Pons (tissue), 1 donor: ENCODE measurements around the gene BANF1.

Experiments
- DNase-seq: peaks from one replicate; pipeline ENCODE4 v3.0.0-alpha.2; 2016; ENCODE audit warnings: low spot score

Gene BANF1

GRCh38 chr11:66039765-66040164 is 37.5 kb downstream of the BANF1 start:
- no peak for DNase-seq

GRCh38 chr11:66042227-66042995 is 40.1 kb downstream of the BANF1 start:
- no peak for DNase-seq

GRCh38 chr11:66042996-66043906 is 40.9 kb downstream of the BANF1 start:
- no peak for DNase-seq

GRCh38 chr11:66044757-66045156 is 42.5 kb downstream of the BANF1 start:
- no peak for DNase-seq

GRCh38 chr11:66045177-66045639 is 42.9 kb downstream of the BANF1 start:
- peak; percentile 71 for DNase-seq

GRCh38 chr11:66046901-66047300 is 44.6 kb downstream of the BANF1 start:
- DNase-seq, result no peak

- no peak for DNase-seq
Measured at GRCh38 chr11:66047541-66048365, 45.5 kb downstream of the BANF1 start.

GRCh38 chr11:66048547-66049323 is 46.4 kb downstream of the BANF1 start, which contains the start of gene GAL3ST3:
Gene GAL3ST3 (minus strand): TSS chr11:66049161. CDS start chr11:66045415, 3,746 bp downstream.
- DNase-seq, result no peak

GRCh38 chr11:66050581-66051231 is 48.4 kb downstream of the BANF1 start:
- no peak for DNase-seq

- no peak for DNase-seq
Measured at GRCh38 chr11:66051371-66051765, 49.1 kb downstream of the BANF1 start.

GRCh38 chr11:66051766-66052663 is 49.7 kb downstream of the BANF1 start, which contains the start of gene SF3B2:
Gene SF3B2 (plus strand): TSS chr11:66052364. CDS start chr11:66052385, 21 bp downstream.
- peak; percentile 98 for DNase-seq

GRCh38 chr11:66052664-66052982 is 50.3 kb downstream of the BANF1 start:
- DNase-seq, result no peak
